Activated CD8-positive, alpha-beta memory T cell treated with anti-CD3 and anti-CD28 coated beads, Interleukin-2, amount 10 ng/mL, durations not matched to agents 7 days and 5 days (primary cell): Measurements from ENCODE around the gene ANKRD33. TPM values are rescaled to one million over a fixed set of nuclear protein-coding genes. Genes with fewer than 3 reads are reported as not detected.

Experiments
- ATAC-seq: fragments of 150-1000 bp; cut with Tn5 transposase; one replicate; pipeline ENCODE4 v1.10.0; 2021; ENCODE audit warnings: moderate library complexity
- CTCF ChIA-PET: fragments of 350-600 bp; sonication (Branson Sonifier 250); formaldehyde crosslinking; loops from one replicate; lab custom pipeline; 2021; ENCODE audit warnings: antibody characterized with exemption; lab: Charles Lee
- DNase-seq: peaks from one replicate; pipeline ENCODE4 v3.0.0-alpha.2; 2020
- H3K27ac Mint-ChIP-seq: one replicate; pipeline ENCODE4 v1.8.0; 2021; ENCODE audit warnings: mild to moderate bottlenecking, mixed read lengths
- H3K27me3 Mint-ChIP-seq: one replicate; pipeline ENCODE4 v1.8.0; 2021; ENCODE audit warnings: mixed read lengths
- H3K36me3 Mint-ChIP-seq: one replicate; pipeline ENCODE4 v1.8.0; 2021; ENCODE audit warnings: mild to moderate bottlenecking, mixed read lengths
- H3K4me1 Mint-ChIP-seq: one replicate; pipeline ENCODE4 v1.8.0; 2021; ENCODE audit warnings: mixed read lengths
- H3K4me3 Mint-ChIP-seq: one replicate; pipeline ENCODE4 v1.8.0; 2021; ENCODE audit warnings: mild to moderate bottlenecking, moderate library complexity, mixed read lengths
- H3K9me3 Mint-ChIP-seq: one replicate; pipeline ENCODE4 v1.8.0; 2022; ENCODE audit warnings: low read depth, mixed read lengths
- total RNA-seq, 2 experiments: library from RNA; stranded (reverse); gene quantifications; one replicate each; pipeline ENCODE4 v1.2.3, GENCODE V29; 2021

Gene ANKRD33, protein sequence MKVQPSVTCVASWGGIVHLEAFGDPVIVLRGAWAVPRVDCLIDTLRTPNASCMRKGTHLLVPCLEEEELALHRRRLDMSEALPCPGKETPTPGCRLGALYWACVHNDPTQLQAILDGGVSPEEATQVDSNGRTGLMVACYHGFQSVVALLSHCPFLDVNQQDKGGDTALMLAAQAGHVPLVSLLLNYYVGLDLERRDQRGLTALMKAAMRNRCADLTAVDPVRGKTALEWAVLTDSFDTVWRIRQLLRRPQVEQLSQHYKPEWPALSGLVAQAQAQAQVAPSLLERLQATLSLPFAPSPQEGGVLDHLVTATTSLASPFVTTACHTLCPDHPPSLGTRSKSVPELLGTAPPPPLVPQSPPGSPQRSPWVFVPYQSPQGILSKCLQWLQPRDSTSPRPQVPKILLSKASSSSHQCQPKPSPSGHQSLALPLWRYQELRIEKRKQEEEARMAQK
- total RNA-seq, result not detected

DNA sequence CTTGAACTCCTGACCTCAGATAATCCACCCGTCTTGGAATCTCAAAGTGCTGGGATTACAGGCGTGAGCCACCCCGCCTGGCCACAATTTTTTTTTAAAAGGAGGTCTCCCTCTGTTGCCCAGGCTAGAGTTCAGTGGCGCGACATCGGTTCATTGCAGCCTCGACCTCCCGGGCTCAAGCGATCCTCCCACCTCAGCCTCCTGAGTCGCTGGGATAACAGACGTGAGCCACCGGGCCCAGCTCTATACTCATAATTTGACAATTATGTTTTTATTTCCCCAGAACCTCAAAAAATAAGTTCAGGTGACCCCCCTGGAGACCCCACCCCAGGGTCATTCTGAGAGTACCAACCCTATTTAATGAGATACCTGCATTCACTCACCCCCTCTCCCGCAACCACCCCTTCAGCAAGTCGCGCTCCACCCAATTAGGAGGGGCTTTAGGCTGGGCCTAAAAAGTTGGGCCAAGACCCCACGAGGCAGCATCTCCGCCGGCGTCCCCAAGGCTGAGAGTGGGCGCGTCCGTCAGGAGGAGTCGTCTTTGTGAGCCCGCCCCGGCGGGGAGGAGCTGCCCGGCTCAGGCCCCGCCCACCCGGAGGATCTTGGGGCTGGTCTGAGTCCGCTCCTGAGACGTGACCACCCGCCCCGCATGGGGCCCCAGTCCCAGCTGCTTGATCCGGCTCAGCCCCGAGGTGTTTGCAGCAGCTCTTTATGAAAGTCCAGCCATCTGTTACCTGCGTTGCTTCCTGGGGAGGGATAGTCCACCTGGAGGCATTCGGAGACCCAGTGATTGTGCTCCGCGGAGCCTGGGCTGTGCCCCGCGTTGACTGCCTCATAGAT lies at the start of gene ANKRD33:
Gene ANKRD33 (plus strand): TSS at position 628 of the 840 bp plus-strand sequence. CDS start 84 bp downstream, at position 712.
- DNase-seq, result no peak
- Mint-ChIP-seq H3K27me3 (peaks cover 1% of the 10 kb centered on the region), H3K27ac (no peak within 1 kb of the TSS), H3K36me3 (peaks cover 2% of the 10 kb centered on the region), H3K9me3 (no peaks in the 10 kb centered on the region), H3K4me1 (peaks cover 11% of the 10 kb centered on the region), H3K4me3 (no peak within 1 kb of the TSS)
- ATAC-seq, result no peak
- CTCF ChIA-PET, result interaction anchor here (0.7 to 2.1 kb wide), 5 partner anchors 12 to 466 kb away, joined by 3 to 6 read pairs (median 3); no protein-coding TSS in a partner anchor

DNA sequence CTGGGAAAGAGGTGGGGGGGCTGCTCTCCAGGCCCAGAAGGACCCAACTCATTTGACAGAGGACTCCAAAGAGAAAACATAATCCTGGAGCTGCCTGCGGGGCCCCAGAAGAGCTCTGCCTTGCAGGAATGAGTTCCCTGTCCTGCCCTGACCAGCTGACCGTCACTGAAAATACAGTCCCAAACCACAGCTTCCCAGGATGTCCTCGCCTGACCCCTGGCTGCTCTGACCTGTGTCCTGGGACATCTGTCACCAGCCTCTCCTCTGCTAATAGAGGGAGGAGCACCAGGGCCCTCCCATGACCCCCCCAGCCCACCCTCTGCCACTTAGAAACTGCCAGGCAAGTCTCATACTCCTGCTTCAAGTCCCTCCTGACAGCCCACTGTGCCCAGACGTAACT lies 49.1 kb upstream of the ANKRD33 start:
- CTCF ChIA-PET, result interaction anchor here (1.2 kb wide), 1 partner anchor 9 kb away, joined by 4 read pairs; no protein-coding TSS in a partner anchor

DNA sequence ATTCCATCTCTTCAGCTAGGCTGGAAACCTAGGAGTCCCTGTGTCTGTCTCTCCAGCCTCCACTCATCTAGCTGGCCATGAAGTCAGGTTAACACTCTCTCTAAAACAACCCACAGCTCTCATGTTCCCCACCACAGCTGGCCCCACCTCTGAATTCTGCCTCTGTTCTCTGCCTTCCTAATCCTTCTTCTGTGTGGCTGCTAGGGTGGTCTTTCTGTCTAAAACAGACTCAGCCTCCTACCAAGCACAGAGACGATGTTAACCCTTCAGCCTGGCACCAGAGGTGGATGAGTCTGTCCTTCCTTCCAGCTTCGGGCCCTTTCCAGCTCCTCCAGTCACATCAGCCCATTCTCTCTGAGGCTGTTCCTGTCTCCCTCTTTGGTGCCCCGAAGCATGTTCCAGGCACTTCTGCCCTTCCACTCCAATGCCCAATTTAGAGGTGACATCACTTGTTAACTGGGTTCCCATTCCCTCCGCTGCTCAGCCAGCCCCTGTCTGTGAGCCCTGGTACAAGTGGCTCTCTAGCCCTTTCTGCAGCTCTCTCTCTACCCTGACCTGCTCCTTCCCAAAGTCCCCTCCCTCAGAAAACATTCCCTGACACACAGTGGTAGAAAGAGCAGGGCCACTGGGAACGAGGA lies 48.5 kb upstream of the ANKRD33 start:
- H3K9me3 Mint-ChIP-seq, result no peaks in the 10 kb centered on the region
- H3K4me3 Mint-ChIP-seq, result no peak overlapping the region
- no peaks in the 10 kb centered on the region for H3K4me1 Mint-ChIP-seq
- CTCF ChIA-PET, result no interaction called here
- peaks cover 46% of the 10 kb centered on the region for H3K27me3 Mint-ChIP-seq
- no peak for ATAC-seq
- no peak overlapping the region for H3K27ac Mint-ChIP-seq
- H3K36me3 Mint-ChIP-seq, result no peaks in the 10 kb centered on the region
- no peak for DNase-seq

More for the DNA sequence above, 49.1 kb upstream of the ANKRD33 start:
- Mint-ChIP-seq H3K9me3 (no peaks in the 10 kb centered on the region), H3K4me1 (no peaks in the 10 kb centered on the region), H3K4me3 (no peak overlapping the region), H3K27me3 (peaks cover 44% of the 10 kb centered on the region), H3K27ac (no peak overlapping the region), H3K36me3 (no peaks in the 10 kb centered on the region)
- ATAC-seq (no peak), DNase-seq (no peak)

DNA sequence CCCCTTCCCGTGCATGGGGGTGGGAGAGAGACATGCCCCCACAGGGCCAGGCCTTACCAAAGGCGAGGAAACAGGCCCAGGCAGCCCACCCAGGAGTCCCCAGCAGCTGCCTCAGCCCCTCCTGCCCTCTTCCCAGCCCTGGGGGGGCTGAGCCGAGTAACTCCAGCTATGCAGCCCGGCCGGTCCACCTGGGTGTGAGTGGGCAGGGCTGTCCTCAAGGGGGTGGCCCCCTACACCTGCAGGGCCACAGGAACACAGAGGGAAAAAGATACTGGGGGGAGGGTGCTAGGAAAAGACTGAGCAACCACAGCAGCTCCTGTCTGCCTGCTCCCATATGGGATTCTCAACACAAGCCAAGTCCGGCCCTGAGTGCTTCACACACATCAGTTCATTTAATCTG lies 46.9 kb upstream of the ANKRD33 start:
- H3K27ac Mint-ChIP-seq, result no peak overlapping the region
- H3K9me3 Mint-ChIP-seq, result no peaks in the 10 kb centered on the region
- DNase-seq (no peak), ATAC-seq (no peak)
- CTCF ChIA-PET, result no interaction called here
- no peak overlapping the region for H3K4me3 Mint-ChIP-seq
- no peaks in the 10 kb centered on the region for H3K4me1 Mint-ChIP-seq
- peaks cover 53% of the 10 kb centered on the region for H3K27me3 Mint-ChIP-seq
- H3K36me3 Mint-ChIP-seq, result no peaks in the 10 kb centered on the region

DNA sequence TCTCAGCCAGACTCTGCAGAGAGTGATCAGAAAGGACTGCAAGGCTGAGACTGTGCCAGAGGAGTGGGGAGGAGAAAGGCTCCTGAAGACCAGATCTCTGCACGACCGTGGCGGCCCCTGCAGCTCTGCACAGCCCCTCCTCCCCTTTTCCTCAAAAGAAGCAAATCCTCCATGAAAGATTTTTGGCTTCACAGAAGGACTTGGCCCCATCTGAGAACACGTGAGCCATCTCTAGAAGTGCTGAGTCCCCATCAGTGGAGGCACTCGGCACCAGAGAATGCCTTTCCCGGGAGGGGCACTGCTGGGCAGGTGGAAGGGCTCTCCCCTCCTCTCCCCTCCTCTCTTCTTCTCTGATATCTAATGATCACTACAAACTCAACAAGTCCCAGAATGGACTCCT lies 46.2 kb upstream of the ANKRD33 start:
- peaks cover 1% of the 10 kb centered on the region for H3K4me1 Mint-ChIP-seq
- CTCF ChIA-PET, result no interaction called here
- ATAC-seq (no peak), DNase-seq (no peak)
- peaks cover 61% of the 10 kb centered on the region for H3K27me3 Mint-ChIP-seq
- no peaks in the 10 kb centered on the region for H3K36me3 Mint-ChIP-seq
- H3K9me3 Mint-ChIP-seq, result no peaks in the 10 kb centered on the region
- no peak overlapping the region for H3K4me3 Mint-ChIP-seq
- no peak overlapping the region for H3K27ac Mint-ChIP-seq

DNA sequence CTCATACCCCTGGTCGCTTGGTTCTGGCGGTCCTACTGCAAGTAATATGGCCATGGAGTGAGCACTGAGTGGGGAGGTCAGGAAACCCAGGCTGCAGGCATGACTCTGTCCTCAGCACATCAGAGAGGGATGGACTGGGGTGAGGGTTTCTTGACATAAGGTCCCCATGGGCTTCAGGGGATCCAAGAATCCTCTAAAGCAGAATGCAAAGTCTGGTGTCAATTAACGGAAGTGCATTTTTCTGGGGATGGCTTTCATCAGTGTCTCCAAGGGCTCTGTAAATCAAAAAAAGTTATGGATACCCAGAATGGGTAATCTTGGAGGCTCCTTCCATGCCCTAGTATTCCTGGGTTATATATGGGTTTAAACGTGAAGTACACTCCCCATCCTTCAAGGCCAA lies 43.0 kb upstream of the ANKRD33 start:
- Mint-ChIP-seq H3K4me1 (peaks cover 2% of the 10 kb centered on the region), H3K36me3 (no peaks in the 10 kb centered on the region), H3K27me3 (peaks cover 61% of the 10 kb centered on the region), H3K9me3 (no peaks in the 10 kb centered on the region), H3K4me3 (no peak overlapping the region), H3K27ac (no peak overlapping the region)
- no peak for DNase-seq
- ATAC-seq, result no peak
- CTCF ChIA-PET, result no interaction called here

DNA sequence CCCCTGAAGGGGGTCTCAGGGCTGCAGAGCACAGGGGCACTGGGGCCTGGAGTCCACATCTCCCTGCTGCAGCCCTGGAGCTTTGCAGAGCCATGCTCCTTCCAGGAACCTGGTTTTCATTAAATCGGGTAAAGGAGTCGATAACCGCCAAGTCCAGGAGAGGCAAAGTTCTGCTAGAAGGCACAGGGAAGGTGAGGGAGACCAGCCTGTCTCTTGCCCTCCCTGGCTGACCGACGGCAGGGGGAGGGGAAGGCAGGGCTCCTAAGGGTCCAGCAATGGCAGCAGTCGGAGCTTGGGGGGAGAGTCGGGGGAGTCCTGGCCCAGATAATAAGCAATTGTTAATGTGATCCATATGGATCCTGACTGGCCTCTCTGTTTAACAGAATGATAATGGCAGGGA lies 42.4 kb upstream of the ANKRD33 start:
- Mint-ChIP-seq H3K4me3 (no peak overlapping the region), H3K27ac (no peak overlapping the region), H3K36me3 (no peaks in the 10 kb centered on the region), H3K9me3 (no peaks in the 10 kb centered on the region), H3K27me3 (peaks cover 60% of the 10 kb centered on the region), H3K4me1 (peaks cover 2% of the 10 kb centered on the region)
- CTCF ChIA-PET, result interaction anchor here (1.0 kb wide), 1 partner anchor 30 kb away, joined by 3 read pairs; no protein-coding TSS in a partner anchor
- DNase-seq (no peak), ATAC-seq (no peak)

DNA sequence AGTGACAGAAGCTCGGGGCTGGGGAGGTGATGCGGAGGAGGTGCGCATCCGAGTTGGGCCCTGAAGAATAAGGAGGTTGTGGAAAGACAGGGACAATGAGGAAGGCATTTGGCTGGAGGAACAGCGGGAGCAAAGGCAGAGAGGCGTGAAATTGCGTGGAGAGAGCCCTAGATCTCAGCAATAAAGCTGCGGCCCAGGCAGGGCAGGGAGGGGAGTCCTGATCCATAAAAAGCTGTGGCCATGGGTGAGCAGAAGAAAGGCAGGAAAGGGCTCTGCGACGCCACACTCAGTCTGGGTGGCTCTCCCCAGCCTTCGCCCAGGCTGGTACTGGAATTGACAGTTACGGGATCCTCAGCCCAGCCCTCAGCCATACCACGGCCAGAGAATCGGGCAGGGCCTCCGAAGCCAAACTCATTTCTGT lies 41.6 kb upstream of the ANKRD33 start:
- peak overlapping the region; percentile 6 for H3K4me3 Mint-ChIP-seq
- ATAC-seq (no peak), DNase-seq (no peak)

DNA sequence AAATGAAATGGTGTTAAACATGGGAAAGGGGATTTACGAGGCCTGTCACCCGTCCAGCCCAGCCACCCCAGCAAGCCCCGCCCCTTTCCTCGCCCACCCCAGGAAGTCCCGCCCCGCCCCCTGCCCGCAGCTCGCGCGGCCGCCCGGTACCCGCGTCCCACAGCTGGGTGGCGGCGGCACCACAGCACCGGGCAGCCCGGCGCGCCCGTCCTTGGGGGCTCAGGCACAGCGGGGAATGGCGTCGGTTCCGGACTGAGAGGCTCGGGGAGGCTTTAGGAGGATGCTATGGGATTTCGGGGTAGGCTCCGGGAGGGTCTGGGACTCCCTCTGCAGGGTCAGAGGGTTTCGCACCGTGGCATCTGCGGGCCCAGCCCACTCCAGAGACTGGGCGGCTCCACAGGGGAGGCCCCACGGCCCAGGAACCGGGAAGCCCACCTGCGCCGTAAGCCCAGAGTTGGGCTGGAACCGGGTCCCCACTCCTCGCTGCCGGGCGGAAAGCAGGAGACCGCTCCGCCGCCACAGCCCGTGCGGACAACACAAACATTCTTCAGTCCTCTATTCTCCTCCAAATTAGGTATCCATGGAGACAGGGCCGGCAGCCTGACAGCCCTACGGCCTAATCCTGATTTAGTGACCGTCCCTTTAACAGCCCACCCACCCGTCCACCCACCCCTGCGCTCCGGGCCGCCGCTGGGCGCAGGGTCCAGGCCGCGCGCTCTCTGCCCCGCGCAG lies 40.8 kb upstream of the ANKRD33 start:
- CTCF ChIA-PET, result no interaction called here
- peaks cover 66% of the 10 kb centered on the region for H3K27me3 Mint-ChIP-seq
- H3K4me3 Mint-ChIP-seq, result peak overlapping the region; percentile 38
- no peaks in the 10 kb centered on the region for H3K9me3 Mint-ChIP-seq
- ATAC-seq, result peak; percentile 56
- peaks cover 11% of the 10 kb centered on the region for H3K4me1 Mint-ChIP-seq
- no peaks in the 10 kb centered on the region for H3K36me3 Mint-ChIP-seq
- H3K27ac Mint-ChIP-seq, result no peak overlapping the region
- DNase-seq, result peak; percentile 44

More for the DNA sequence above, 41.6 kb upstream of the ANKRD33 start:
- Mint-ChIP-seq H3K9me3 (no peaks in the 10 kb centered on the region), H3K4me1 (peaks cover 4% of the 10 kb centered on the region), H3K36me3 (no peaks in the 10 kb centered on the region), H3K27ac (no peak overlapping the region), H3K27me3 (peaks cover 66% of the 10 kb centered on the region)
- CTCF ChIA-PET, result interaction anchor here (1.0 kb wide), 1 partner anchor 29 kb away, joined by 3 read pairs; no protein-coding TSS in a partner anchor

DNA sequence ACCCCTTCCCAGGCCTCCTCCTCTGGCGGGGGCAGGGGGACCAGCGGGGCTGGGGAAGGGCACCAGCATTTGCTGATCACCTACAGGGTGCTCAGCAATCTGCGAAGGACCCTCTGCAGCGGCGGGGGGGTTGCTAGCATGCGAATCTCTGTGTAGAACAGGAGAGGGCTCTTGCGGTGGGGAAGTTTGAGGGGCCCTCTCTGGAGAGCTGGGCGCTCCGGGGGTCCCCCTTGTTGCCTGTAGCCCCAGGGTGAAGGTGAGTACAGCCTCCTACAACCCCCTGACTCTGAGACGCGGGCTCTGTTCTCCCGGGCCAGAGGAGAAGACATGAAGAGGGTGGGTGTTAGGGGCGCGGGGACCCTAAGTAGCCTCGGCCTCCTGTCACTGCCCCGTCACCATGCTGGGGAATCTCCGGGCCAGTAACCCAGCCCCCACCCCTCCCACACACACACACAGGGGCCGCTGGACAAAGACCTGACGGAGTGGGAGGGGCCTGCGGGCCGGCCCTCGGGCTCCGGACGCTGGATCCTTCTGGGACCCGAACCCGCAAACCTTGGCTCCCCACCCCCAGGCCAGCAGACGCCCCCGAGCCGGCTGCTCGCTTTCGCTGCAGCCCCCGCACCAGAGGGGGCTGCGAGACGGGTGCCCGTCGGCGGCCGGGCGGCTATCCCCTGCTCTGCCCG lies 40.1 kb upstream of the ANKRD33 start:
- DNase-seq (no peak), ATAC-seq (no peak)
- H3K27ac Mint-ChIP-seq, result no peak overlapping the region
- H3K27me3 Mint-ChIP-seq, result peaks cover 72% of the 10 kb centered on the region
- no peak overlapping the region for H3K4me3 Mint-ChIP-seq
- no peaks in the 10 kb centered on the region for H3K36me3 Mint-ChIP-seq
- CTCF ChIA-PET, result no interaction called here
- no peaks in the 10 kb centered on the region for H3K9me3 Mint-ChIP-seq
- peaks cover 12% of the 10 kb centered on the region for H3K4me1 Mint-ChIP-seq

DNA sequence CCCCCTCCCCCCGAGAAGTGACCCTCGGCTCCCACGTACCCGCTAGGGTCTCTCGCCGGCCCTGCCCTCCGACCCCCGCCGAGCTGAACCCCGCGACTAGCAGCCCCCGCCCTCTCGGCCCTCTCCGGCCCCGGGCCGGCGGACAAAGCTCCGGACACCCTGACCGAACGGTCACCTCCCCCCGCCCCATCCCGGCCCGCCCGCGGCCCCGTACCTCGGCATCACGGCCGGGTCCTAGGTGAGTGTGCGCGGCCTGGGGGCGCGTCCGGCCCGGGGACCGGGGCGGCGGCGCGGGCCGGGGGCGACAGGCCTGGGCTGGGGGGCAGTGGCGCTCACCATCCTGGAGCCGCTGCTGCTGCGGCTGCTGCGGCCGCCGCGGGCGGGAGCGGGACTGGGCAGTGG lies 39.6 kb upstream of the ANKRD33 start, which contains the start of gene FIGNL2:
Gene FIGNL2 (minus strand): TSS at position 393 of the 402 bp plus-strand sequence. CDS start 26,305 bp downstream, outside the sequence.
- H3K27ac Mint-ChIP-seq, result no peak within 1 kb of the TSS
- DNase-seq (no peak), ATAC-seq (no peak)
- no peaks in the 10 kb centered on the region for H3K9me3 Mint-ChIP-seq
- peaks cover 12% of the 10 kb centered on the region for H3K4me1 Mint-ChIP-seq
- peaks cover 73% of the 10 kb centered on the region for H3K27me3 Mint-ChIP-seq
- CTCF ChIA-PET, result no interaction called here
- no peaks in the 10 kb centered on the region for H3K36me3 Mint-ChIP-seq
- H3K4me3 Mint-ChIP-seq, result no peak within 1 kb of the TSS
